Activated CD4-positive, alpha-beta T cell treated with anti-CD3 and anti-CD28 coated beads for 36 hours (primary cell): ENCODE results near the gene CCDC97. TPM values are rescaled to one million over a fixed set of nuclear protein-coding genes. Genes with fewer than 3 reads are reported as not detected.

ENCODE experiments used
- ATAC-seq: fragments of 200-7000 bp; cut with Tn5 transposase; one replicate; pipeline ENCODE4 v1.10.0; 2021; ENCODE audit warnings: mild to moderate bottlenecking, moderate library complexity
- CTCF ChIA-PET: fragments of 350-600 bp; sonication (Branson Sonifier 250); formaldehyde crosslinking; loops from one replicate; lab custom pipeline; 2021; ENCODE audit warnings: antibody characterized with exemption; lab: Charles Lee
- POLR2A ChIA-PET: fragments of 350-600 bp; sonication (Branson Sonifier 250); formaldehyde crosslinking; loops from one replicate; lab custom pipeline; 2021; ENCODE audit warnings: antibody characterized with exemption, inconsistent platforms; lab: Charles Lee
- DNase-seq: peaks from one replicate; pipeline ENCODE4 v3.0.0-alpha.2; 2020
- H3K27ac Mint-ChIP-seq: one replicate; pipeline ENCODE4 v1.8.0; 2021; ENCODE audit warnings: mixed read lengths
- H3K27me3 Mint-ChIP-seq: one replicate; pipeline ENCODE4 v1.8.0; 2021; ENCODE audit warnings: mixed read lengths
- H3K36me3 Mint-ChIP-seq: one replicate; pipeline ENCODE4 v1.8.0; 2021; ENCODE audit warnings: low read depth, mixed read lengths
- H3K4me1 Mint-ChIP-seq: one replicate; pipeline ENCODE4 v1.8.0; 2021; ENCODE audit warnings: mixed read lengths
- H3K4me3 Mint-ChIP-seq: one replicate; pipeline ENCODE4 v1.8.0; 2021; ENCODE audit warnings: mild to moderate bottlenecking, moderate library complexity, mixed read lengths
- H3K9me3 Mint-ChIP-seq: one replicate; pipeline ENCODE4 v1.8.0; 2021; ENCODE audit warnings: low read depth, mixed read lengths
- intact Hi-C, 2 experiments: fragments of 100-400 bp; cut with DNase I in 1 of 2; cut with micrococcal nuclease in 1 of 2; formaldehyde crosslinking; loops; one replicate each; pipeline versions ENCODE4 v1.14.2 to v1.15.1; 2022 to 2024; cut with DNase I, micrococcal nuclease
- total RNA-seq, 2 experiments: library from RNA; stranded (reverse); gene quantifications; one replicate each; pipeline ENCODE4 v1.2.3, GENCODE V29; 2021

CCDC97 gene
- total RNA-seq, 2 experiments from 2014 or later, result 21.2 to 21.4 TPM

DNA sequence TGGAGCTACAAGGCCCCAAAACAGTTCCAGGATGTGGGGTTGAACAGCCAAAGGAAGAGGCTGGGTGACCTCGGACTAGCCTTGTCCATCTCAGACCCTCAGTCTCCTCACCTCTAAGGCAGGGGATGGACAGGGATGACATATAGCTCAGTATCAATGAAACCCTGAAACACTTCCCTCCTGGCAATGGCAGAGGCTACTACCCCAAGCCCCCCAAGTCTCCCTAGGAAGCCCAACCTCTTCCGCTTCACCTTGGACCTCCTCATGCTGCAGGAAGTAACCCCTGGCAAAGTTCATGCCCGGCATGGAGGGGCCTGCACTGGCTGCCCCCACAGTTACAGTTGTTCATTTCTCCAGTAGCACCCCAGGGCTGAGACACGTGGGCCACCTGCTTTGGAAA is 10.6 kb downstream of the CCDC97 start:
- Mint-ChIP-seq H3K4me3 (no peak overlapping the region), H3K27ac (no peak overlapping the region), H3K36me3 (peaks cover 39% of the 10 kb centered on the region), H3K27me3 (no peaks in the 10 kb centered on the region), H3K9me3 (no peaks in the 10 kb centered on the region), H3K4me1 (peaks cover 23% of the 10 kb centered on the region)
- intact Hi-C loops, result no loop called here
- ChIA-PET POLR2A (no interaction called here), CTCF (no interaction called here)
- no peak for ATAC-seq
- no peak for DNase-seq

DNA sequence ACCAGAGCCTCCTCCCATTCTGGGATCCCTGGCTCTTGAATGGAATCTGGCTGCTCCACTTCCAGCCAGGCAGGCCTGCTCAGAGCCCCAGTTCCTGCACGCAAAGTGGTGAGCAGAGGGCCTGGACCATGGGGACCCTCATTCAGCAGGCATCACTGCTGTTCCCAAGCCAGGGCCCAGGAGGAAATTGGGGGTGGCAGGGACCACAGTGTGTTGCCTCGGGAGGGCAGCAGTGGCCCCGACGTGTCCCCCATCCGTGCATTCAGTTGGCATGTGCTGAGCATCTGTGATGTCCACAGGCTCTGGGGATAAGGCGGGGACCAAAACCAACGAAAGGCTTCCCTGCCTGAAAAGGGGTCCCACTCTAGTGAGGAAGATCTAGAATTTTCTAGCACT is 11.2 kb downstream of the CCDC97 start:
- no peaks in the 10 kb centered on the region for H3K27me3 Mint-ChIP-seq

DNA sequence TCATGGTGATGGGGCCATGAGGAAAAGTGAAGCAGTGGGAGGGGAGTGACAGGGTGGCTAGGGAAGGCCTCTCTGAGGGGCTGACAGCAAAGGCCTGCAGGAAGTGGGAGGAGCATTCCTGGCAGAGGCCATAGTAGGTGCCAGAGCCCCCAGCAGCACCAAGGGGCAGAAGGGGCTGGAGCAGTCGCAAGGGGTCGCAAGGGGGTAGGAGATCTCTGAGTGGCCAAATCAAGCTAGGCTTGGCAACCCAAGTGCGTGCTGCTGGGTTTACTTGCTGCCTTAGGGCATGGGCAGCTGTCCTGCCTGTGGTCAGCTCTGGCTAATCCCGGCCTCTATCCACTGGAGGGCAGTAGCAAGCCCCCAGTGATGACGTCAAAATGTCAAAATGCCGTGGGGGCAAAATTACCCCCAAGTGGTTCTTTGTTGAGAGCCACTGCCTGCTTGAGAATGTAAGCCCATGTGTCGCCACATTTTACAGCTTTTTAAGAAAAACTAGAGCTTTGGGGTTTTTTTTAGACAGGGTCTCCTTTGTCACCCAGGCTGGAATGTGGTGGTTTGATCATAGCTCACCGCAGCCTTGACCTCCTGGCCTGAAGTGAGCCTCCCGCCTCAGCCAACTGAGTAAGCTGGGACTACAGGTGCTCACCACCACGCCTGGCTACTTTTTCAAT is 11.8 kb downstream of the CCDC97 start:
- intact Hi-C loops, result no loop called here
- CTCF ChIA-PET, result interaction anchor here (0.6 to 0.8 kb wide), 4 partner anchors 23 to 271 kb away, joined by 3 to 4 read pairs (median 3); no protein-coding TSS in a partner anchor
- ATAC-seq (no peak), DNase-seq (no peak)
- POLR2A ChIA-PET, result no interaction called here
- Mint-ChIP-seq H3K27me3 (no peaks in the 10 kb centered on the region), H3K4me3 (no peak overlapping the region), H3K27ac (no peak overlapping the region), H3K4me1 (peaks cover 27% of the 10 kb centered on the region), H3K36me3 (peaks cover 37% of the 10 kb centered on the region), H3K9me3 (no peaks in the 10 kb centered on the region)

More for the DNA sequence above, 11.2 kb downstream of the CCDC97 start:
- ChIA-PET POLR2A (no interaction called here), CTCF (interaction anchor here (0.6 kb wide), 1 partner anchor 24 kb away, joined by 3 read pairs; no protein-coding TSS in a partner anchor)
- intact Hi-C loops, result no loop called here
- Mint-ChIP-seq H3K4me1 (peaks cover 22% of the 10 kb centered on the region), H3K9me3 (no peaks in the 10 kb centered on the region), H3K36me3 (peaks cover 39% of the 10 kb centered on the region), H3K27ac (no peak overlapping the region), H3K4me3 (no peak overlapping the region)
- DNase-seq (no peak), ATAC-seq (no peak)

DNA sequence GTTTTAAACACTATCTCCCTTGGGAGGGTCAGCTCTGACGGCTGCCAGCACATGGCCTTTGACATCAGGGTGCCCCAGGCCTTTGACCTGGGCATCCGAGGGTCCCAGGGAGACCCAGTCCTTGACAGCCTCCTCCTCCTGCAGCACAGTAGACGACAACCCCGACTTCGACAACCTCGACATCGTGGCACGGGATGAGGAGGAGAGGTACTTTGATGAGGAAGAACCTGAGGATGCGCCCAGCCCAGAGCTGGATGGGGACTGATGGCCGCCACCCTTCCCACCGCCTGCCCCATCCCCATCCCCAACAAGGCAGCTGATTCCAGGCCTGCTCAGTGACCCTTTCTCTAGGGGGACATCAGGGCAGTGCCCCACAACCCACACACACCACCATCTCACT is 12.5 kb downstream of the CCDC97 start:
- no peak overlapping the region for H3K4me3 Mint-ChIP-seq
- H3K4me1 Mint-ChIP-seq, result peaks cover 27% of the 10 kb centered on the region
- POLR2A ChIA-PET, result no interaction called here
- intact Hi-C loops, result no loop called here
- DNase-seq, result no peak
- CTCF ChIA-PET, result interaction anchor here (0.6 to 0.8 kb wide), 3 partner anchors 29 to 271 kb away, joined by 3 to 4 read pairs (median 3); no protein-coding TSS in a partner anchor
- H3K36me3 Mint-ChIP-seq, result peaks cover 34% of the 10 kb centered on the region
- H3K9me3 Mint-ChIP-seq, result no peaks in the 10 kb centered on the region
- no peaks in the 10 kb centered on the region for H3K27me3 Mint-ChIP-seq
- H3K27ac Mint-ChIP-seq, result peak overlapping the region; percentile 37
- ATAC-seq, result no peak

DNA sequence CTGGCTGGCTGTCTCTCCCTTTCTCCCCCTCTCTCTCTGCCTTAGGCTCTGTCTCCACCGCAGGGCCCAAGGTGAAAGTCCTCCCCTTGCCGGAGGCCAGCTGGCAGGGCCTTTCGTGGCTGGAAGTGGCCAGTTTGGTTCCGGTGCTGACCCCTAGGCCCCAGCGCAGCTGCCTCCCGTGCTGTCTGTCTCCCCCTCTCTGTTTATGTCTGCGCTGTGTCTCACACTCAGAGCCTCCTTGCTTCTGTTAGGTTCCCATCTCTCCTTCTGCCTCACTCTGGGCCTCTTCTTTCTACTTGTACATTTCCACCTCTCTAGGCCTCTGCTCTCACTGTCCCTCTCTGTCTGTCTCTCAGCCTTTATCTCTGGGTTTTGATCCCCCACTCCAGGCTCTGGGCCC is 13.1 kb downstream of the CCDC97 start:
- no peak for DNase-seq
- Mint-ChIP-seq H3K9me3 (no peaks in the 10 kb centered on the region), H3K4me1 (peaks cover 31% of the 10 kb centered on the region), H3K4me3 (no peak overlapping the region), H3K27ac (peak overlapping the region; percentile 37), H3K36me3 (peaks cover 32% of the 10 kb centered on the region), H3K27me3 (no peaks in the 10 kb centered on the region)
- intact Hi-C loops, result no loop called here
- CTCF ChIA-PET, result no interaction called here
- POLR2A ChIA-PET, result no interaction called here
- ATAC-seq, result no peak

DNA sequence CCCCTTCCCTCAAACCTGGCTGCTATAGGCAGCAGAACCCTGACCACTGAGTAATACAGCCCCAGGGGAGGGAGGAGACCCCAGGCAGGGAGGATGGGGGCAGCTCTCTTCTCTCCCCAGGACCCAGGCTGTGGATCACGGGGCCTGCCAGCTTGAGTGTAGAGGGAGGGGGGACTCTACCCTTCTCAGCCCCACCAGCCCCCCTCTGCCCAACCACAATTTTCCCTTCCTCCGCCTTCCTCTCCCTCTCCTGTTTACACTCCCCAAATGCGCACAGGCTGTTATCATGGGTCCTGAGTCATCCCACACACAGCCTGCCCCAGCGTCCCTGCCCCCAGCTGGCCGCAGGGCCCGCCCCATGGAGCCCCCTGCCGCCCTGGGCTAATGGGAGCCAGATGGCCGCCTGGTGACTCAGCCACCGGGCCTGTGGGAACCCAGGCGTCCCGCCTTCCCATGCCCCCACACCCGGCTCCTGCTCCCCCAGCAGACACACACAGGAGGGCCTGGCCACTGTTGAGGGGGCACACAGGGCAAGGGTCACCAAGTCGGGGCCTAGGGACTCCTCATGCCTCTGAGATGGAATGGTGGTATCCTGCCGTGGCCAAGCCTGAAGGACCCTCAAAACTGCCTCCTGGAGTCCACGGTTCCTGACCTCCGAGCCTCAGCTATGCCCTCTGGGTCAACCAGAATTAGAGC is 13.6 kb downstream of the CCDC97 start:
- peaks cover 36% of the 10 kb centered on the region for H3K4me1 Mint-ChIP-seq
- H3K36me3 Mint-ChIP-seq, result peaks cover 36% of the 10 kb centered on the region
- CTCF ChIA-PET, result no interaction called here
- no peaks in the 10 kb centered on the region for H3K9me3 Mint-ChIP-seq
- no peak overlapping the region for H3K4me3 Mint-ChIP-seq
- no peaks in the 10 kb centered on the region for H3K27me3 Mint-ChIP-seq
- intact Hi-C loops, result loop anchor here in 1 of 2 experiments (1.0 kb wide), 1 partner anchor 13 kb away; the partner anchor contains the start of gene CCDC97
- ATAC-seq, result no peak
- POLR2A ChIA-PET, result no interaction called here
- peak overlapping the region; percentile 37 for H3K27ac Mint-ChIP-seq
- DNase-seq, result no peak

DNA sequence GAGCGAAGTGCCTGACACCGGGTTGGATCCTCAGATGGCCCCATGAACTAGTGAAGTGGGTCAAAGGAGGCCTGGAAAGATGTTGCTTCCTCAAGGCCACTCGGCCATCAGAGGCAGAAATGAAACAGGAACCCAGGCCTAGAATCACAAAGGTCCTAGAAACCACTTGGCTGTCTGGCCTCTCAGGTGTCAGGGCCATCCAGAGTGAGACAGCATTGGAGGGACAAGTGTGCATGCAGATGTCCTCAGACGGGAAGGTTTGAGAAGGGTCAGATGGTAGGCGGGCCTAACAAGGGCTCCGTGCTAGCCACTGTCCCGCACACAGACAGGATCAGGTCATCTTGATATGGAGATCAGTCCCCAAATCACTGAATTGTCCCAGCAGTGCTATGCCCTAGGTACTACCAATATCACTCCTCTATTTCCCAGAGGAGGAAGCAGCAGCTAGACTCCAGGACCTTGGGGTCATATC is 14.3 kb downstream of the CCDC97 start:
- no peaks in the 10 kb centered on the region for H3K9me3 Mint-ChIP-seq
- H3K4me1 Mint-ChIP-seq, result peaks cover 43% of the 10 kb centered on the region
- peaks cover 36% of the 10 kb centered on the region for H3K36me3 Mint-ChIP-seq
- peak overlapping the region; percentile 78 for H3K27ac Mint-ChIP-seq
- ChIA-PET POLR2A (no interaction called here), CTCF (interaction anchor here (0.8 to 1.5 kb wide), 3 partner anchors 13 to 272 kb away, joined by 3 to 4 read pairs (median 4); no protein-coding TSS in a partner anchor)
- no peak for DNase-seq
- H3K4me3 Mint-ChIP-seq, result no peak overlapping the region
- H3K27me3 Mint-ChIP-seq, result no peaks in the 10 kb centered on the region
- ATAC-seq, result no peak
- intact Hi-C loops, result loop anchor here in 1 of 2 experiments (1.0 kb wide), 1 partner anchor 14 kb away; the partner anchor contains the start of gene CCDC97

DNA sequence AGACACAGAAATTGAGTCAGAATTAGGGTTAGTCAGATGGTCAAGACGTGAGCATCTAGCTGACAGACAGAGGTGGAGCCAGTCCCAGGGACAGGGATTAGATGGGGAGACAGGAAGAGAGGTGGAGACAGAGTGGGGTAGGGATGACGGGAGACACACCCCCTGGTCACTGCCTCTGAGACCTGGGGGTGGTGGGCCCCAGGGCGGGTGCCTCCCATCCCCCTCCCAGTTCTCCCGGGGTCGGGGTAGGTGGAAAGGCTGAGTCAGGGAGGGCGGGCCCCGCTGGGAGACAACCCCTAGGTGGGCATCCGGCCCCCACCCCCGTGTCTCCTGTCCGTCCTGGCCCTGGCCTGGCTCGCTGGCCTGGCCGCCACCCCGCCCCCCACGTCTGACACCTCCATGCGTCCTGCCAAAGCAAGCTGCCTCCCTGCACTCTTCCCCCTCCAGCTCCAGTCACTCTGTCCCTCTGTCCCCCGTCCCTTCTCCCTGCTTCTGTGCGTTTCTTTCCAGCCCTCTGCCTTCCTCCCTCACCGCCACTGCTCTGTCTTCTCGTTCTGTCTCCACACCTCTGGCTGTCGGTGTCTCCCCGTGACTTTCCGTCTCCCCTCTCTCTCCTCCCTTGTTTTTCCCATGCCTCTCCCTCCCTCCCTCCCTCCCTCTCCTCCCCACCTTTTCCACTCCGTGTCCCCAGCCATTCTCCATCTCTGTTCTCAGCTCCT is 15.1 kb downstream of the CCDC97 start:
- Mint-ChIP-seq H3K27ac (peak overlapping the region; percentile 78), H3K36me3 (peaks cover 31% of the 10 kb centered on the region), H3K4me3 (no peak overlapping the region), H3K27me3 (no peaks in the 10 kb centered on the region), H3K4me1 (peaks cover 43% of the 10 kb centered on the region), H3K9me3 (no peaks in the 10 kb centered on the region)
- ChIA-PET CTCF (interaction anchor here (0.8 to 1.5 kb wide), 3 partner anchors 14 to 272 kb away, joined by 3 to 4 read pairs (median 4); no protein-coding TSS in a partner anchor), POLR2A (no interaction called here)
- intact Hi-C loops, result loop anchor here in 1 of 2 experiments (1.0 kb wide), 1 partner anchor 15 kb away; the partner anchor contains the start of gene CCDC97
- ATAC-seq, result no peak
- peak; percentile 27 for DNase-seq

DNA sequence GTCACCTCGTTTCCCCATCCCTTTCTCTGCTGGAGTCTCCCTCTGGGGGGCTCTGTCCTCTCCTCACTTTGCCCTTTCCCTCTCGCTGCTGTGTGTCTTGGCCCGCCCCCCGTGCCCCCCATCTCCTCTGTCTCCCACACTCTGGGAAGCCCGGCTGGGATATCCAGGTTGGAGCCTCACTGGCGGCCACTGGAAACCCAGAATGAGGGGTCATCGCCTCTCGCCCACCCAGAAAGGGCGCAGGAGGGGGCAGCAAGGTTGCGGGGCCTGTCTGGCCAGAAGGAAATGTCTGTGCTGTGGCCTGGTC is 15.6 kb downstream of the CCDC97 start:
- Mint-ChIP-seq H3K27me3 (no peaks in the 10 kb centered on the region), H3K4me1 (peaks cover 46% of the 10 kb centered on the region), H3K27ac (peak overlapping the region; percentile 72), H3K4me3 (no peak overlapping the region), H3K36me3 (peaks cover 33% of the 10 kb centered on the region), H3K9me3 (no peaks in the 10 kb centered on the region)
- DNase-seq (no peak), ATAC-seq (no peak)
- ChIA-PET POLR2A (no interaction called here), CTCF (interaction anchor here (1.5 kb wide), 1 partner anchor 14 kb away, joined by 4 read pairs; no protein-coding TSS in a partner anchor)
- intact Hi-C loops, result no loop called here

DNA sequence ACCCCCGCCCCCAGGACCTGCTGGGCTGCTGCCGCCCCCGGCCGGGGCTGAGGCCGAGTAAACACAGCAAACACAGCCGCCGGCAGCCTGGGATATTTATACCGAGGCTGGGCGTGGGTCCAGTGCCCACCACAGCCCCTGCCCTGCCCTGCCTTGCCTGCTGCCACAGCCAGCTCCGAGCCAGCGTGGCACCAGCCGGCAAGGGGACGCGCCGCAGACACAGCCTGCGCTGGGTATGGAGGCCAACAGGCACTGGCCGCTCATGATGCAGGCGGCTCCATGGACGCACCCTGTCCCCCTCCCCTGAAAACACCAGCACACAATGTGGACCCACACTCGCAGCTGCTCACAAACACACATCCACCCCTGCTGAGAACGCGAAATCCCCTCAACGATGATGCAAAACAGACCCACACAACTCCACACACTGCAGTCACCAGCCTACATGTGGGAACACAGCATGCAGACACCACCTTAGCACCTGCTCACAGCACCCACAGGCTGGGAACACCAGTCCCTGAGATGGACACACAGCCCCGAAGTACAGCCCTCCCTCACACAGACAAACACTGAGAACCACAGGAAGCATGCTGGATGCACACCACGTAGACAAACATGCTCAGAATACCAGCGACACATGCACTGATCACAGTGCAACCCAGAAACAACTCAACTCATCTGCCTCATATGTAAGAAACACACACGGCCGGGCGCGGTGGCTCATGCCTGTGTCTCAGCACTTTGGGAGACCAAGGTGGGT is 16.2 kb downstream of the CCDC97 start:
- H3K36me3 Mint-ChIP-seq, result peaks cover 35% of the 10 kb centered on the region

More for the DNA sequence above, 16.2 kb downstream of the CCDC97 start:
- H3K4me3 Mint-ChIP-seq, result peak overlapping the region; percentile 64
- ATAC-seq (peak; percentile 5), DNase-seq (peak; percentile 67)
- no peaks in the 10 kb centered on the region for H3K9me3 Mint-ChIP-seq
- no peaks in the 10 kb centered on the region for H3K27me3 Mint-ChIP-seq
- ChIA-PET CTCF (interaction anchor here (1.5 kb wide), 1 partner anchor 15 kb away, joined by 4 read pairs; no protein-coding TSS in a partner anchor), POLR2A (no interaction called here)
- H3K4me1 Mint-ChIP-seq, result peaks cover 48% of the 10 kb centered on the region
- H3K27ac Mint-ChIP-seq, result peak overlapping the region; percentile 92
- intact Hi-C loops, result loop anchor here in 1 of 2 experiments (2.0 kb wide), 1 partner anchor 101 kb away; no protein-coding TSS in a partner anchor
